GM19035 (cell line): ENCODE data around the gene INTS11.

ENCODE experiments used
- ATAC-seq: cut with Tn5 transposase; IDR thresholded peaks from one replicate; pipeline ENCODE4 v1.9.1; 2021; ENCODE audit not compliant: unreplicated experiment

INTS11 gene

GRCh38 chr1:1345384-1345783 lies 20.9 kb upstream of the INTS11 start:
- no peak for ATAC-seq

DNA sequence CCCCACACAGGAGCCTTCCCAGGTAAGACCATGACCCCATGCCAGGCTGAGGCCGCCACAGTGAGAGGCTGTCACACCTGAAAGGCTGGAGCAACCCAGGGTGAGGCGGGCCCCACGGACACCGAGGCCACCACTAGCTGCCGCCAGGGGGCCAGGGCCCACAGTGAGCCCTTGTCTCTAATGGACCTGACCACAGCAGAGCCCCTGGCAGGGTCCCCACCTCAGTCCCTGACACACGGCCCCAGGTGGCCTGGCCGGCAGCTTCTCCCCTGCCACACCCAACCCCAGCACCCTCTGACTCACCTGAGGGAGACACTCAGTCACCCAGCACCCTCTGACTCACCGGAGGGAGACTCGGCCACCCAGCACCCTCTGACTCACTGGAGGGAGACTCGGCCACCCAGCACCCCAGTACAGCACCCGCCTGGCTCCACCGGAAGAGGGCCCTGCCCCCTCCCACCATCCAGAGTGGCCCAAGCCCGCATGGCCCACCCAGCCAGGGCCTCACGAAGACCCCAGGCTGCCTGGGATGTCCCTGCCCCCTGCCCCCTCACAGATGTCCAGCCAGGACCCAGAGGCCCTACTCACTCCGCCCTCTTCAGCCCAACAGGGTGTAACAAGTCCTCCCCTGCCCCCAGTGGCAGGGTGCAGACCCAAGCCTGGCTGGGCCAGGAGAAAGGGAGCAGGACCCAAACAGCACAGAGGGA lies 20.3 kb upstream of the INTS11 start:
- ATAC-seq: no peak

DNA sequence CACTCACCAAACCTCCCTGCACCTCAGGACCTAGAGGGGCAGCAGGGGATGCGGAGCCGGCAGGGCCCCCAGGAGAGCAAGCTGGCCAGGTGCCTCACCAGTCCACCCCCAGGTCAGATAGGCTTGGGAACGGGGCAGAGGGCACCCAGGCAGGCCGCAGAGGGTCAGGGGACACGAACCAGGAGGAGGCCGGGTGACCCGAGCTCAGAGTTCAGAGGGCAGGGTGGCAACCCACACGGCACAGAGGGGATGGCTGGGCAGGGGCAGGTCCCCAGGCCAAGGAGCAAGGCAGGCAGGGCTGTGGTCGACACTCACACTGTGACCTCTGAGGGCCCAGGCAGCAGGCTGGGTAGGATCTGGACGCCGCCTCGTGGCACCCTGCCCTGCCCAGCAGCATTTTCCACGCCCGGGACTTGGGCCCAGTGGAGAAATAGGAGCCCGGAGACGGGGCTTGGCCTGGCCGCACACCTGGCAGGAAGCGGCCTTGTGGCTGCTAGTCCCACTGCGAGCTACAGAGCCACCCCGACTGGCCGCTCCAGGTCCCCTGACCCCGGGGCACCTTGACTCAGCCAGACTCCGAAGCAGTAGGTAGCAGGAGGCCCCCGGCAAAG lies 19.5 kb upstream of the INTS11 start:
- no peak for ATAC-seq

GRCh38 chr1:1342584-1343115 lies 18.2 kb upstream of the INTS11 start:
- ATAC-seq: no peak

DNA sequence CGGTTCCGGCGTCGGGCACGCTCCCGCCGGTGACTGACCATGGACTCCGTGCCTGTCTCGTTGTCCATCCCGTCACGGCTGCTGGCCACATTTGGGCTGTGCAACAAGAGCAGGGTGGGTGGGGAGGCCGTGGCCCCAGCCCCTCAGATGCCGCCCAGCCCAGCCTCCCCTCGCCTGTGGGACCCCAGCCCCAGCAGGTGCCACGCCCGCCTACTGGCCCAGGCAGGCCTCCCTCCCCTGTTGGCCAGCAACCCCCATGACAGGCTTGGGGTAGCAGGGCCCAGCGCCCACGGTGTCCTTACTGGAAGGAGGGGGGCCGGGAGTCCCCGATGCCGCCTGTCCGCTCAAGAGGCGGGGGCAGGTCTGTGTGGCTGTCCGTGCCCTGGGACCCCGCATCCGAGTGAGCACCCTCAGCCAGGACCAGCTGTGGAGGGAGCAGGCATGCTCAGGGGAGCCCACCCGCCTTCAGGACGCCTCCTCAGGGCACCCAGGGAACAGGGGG lies 17.7 kb upstream of the INTS11 start:
- no peak for ATAC-seq

DNA sequence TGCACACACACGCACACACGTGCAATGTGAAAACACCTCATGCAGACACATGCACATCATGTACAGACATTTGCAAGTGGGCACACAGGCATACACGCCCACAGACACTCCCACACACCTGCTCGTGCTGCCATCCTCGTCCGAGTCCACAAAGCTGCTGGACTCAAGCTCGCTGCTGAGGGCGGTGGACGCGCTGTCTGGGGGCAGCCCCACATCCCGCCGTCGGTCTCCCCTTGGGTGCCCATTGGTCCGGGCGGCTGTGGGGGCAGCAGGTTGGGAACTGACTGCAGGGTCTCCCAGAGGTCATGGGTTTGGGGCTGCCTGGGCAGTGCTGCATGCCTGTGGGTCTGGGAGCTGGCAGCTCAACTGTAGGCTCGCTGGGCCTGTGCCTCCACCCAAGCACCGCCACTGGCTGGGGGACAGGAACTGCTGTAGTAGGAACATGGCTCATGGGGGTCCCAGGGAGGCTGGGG lies 17.1 kb upstream of the INTS11 start:
- ATAC-seq: no peak

DNA sequence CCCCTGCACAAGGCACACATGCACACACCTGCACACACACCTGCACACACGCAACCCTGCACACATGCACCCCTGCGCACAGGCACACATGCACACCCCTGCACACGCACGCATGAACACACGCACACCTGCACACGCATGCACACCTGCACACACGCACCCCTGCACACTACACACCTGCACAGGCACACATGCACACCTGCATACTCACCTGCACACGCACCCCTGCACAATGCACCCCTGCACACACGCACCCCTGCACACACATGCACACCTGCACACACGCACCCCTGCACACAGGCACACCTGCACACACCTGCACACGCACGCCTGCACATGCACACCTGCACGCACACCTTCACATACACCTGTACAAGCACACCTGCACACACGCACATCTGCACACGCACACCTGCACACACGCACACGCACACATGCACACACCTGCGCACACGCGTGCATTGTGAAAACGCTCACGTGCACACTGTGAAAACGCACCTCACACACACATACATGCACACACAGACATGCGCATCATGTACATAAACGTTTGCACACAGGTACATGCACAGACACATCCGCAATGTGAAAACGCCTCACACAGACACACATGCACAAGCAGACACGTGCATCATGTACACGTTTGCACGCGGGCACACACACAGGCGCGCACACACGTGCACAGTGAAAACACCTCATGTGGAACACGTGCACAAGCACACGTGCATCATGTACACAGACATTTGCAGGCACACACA lies 16.5 kb upstream of the INTS11 start:
- no peak for ATAC-seq

- no peak for ATAC-seq
These were observed 15.7 kb upstream of the INTS11 start for GRCh38 chr1:1340185-1340584.

- no peak for ATAC-seq
These were observed 13.8 kb upstream of the INTS11 start for GRCh38 chr1:1338278-1338677.

GRCh38 chr1:1337793-1338147 lies 13.3 kb upstream of the INTS11 start:
- ATAC-seq: no peak

GRCh38 chr1:1336931-1337792 lies 12.7 kb upstream of the INTS11 start:
- ATAC-seq: no peak

GRCh38 chr1:1336446-1336845 lies 12.0 kb upstream of the INTS11 start:
- ATAC-seq: no peak

DNA sequence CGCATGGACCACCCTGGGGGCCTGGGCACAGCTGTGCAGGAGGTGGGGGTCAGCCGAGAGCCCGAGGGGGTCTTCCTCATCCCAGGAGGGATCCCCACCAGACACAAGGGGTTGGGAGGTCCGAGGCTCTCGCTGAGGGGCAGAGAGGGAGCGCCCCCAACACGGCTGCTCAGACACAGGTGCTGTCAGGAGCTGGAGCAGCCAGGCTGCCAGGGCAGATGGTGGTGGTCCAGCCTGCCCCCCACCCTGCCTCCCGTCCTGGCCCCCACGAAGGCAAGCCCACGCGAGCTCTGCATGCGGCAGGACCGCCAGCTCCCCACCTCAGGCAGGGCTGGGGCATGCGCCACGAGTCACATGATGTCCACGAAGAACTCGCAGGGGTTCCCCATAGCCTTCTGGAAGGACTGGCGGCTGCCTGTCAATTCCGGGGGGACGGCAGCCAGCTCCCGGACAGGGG lies 11.4 kb upstream of the INTS11 start:
- no peak for ATAC-seq

- no peak for ATAC-seq
These were observed 10.8 kb upstream of the INTS11 start for GRCh38 chr1:1335283-1335682.

GRCh38 chr1:1334835-1335234 lies 10.4 kb upstream of the INTS11 start:
- no peak for ATAC-seq

GRCh38 chr1:1333551-1334241 lies 9.2 kb upstream of the INTS11 start:
- ATAC-seq: no peak

DNA sequence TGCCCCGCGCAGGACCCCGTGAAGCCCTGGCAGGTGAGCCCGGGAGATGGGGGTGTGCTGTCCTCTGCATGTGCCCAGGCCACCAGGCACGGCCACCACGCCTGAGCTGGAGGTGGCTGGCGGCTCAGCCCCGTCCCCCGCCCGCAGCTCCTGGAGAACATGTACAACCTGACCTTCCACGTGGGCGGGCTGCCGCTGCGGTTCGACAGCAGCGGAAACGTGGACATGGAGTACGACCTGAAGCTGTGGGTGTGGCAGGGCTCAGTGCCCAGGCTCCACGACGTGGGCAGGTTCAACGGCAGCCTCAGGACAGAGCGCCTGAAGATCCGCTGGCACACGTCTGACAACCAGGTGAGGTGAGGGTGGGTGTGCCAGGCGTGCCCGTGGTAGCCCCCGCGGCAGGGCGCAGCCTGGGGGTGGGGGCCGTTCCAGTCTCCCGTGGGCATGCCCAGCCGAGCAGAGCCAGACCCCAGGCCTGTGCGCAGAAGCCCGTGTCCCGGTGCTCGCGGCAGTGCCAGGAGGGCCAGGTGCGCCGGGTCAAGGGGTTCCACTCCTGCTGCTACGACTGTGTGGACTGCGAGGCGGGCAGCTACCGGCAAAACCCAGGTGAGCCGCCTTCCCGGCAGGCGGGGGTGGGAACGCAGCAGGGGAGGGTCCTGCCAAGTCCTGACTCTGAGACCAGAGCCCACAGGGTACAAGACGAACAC lies 8.5 kb upstream of the INTS11 start:
- ATAC-seq: no peak

GRCh38 chr1:1332031-1332755 lies 7.7 kb upstream of the INTS11 start:
- ATAC-seq: no peak
